Mucosa of rectum (tissue), 2 donors: ENCODE results near the gene F11R.

Source experiments
- H3K27ac ChIP-seq, 2 donors: one replicate each; pipeline ENCODE4 v1.7.0; 2013; ENCODE audit warnings: inconsistent platforms in 2 of 2, low read depth in 2 of 2, low read length in 2 of 2
- H3K27me3 ChIP-seq, 2 donors: one replicate each; pipeline ENCODE4 v1.7.0; 2013; ENCODE audit warnings: low read length in 2 of 2; ENCODE audit not compliant: control insufficient read depth in 2 of 2, insufficient read depth in 2 of 2
- H3K36me3 ChIP-seq, 2 donors: one replicate each; pipeline ENCODE4 v1.7.0; 2013; ENCODE audit warnings: low read length in 2 of 2; ENCODE audit not compliant: control insufficient read depth in 2 of 2, insufficient read depth in 2 of 2
- H3K4me1 ChIP-seq, 2 donors: one replicate each; pipeline ENCODE4 v1.7.0; 2013; ENCODE audit warnings: low read length in 2 of 2, mild to moderate bottlenecking in 1 of 2; ENCODE audit not compliant: control insufficient read depth in 2 of 2, insufficient read depth in 2 of 2
- H3K4me3 ChIP-seq, 2 donors: one replicate each; pipeline ENCODE4 v1.7.0; 2013; ENCODE audit warnings: low read length in 2 of 2
- H3K9ac ChIP-seq, 2 donors: one replicate each; pipeline ENCODE4 v1.7.0; 2013; ENCODE audit warnings: low read length in 2 of 2, low read depth in 1 of 2, mild to moderate bottlenecking in 1 of 2
- H3K9me3 ChIP-seq, 2 donors: one replicate each; pipeline ENCODE4 v1.7.0; 2013; ENCODE audit warnings: low read length in 2 of 2; ENCODE audit not compliant: control insufficient read depth in 2 of 2
- donor health status: healthy.
- donor health status: Normal muscosa, but diverticular disease.

F11R gene

GRCh38 chr1:160978510-160978927 lies 42.4 kb downstream of the F11R start:
- Histone ChIP-seq H3K36me3 (no peaks in the 10 kb centered on the region), H3K9ac (no peak overlapping the region), H3K27me3 (peaks cover 0 to 4% of the 10 kb centered on the region in 2 donors), H3K4me1 (peaks cover 0 to 2% of the 10 kb centered on the region in 2 donors), H3K9me3 (no peaks in the 10 kb centered on the region), H3K27ac (no peak overlapping the region), H3K4me3 (no peak overlapping the region)

- H3K27me3 ChIP-seq = no peaks in the 10 kb centered on the region
- H3K4me3 ChIP-seq = no peak overlapping the region
- no peak overlapping the region for H3K27ac ChIP-seq
- H3K4me1 ChIP-seq = peaks cover 0 to 2% of the 10 kb centered on the region in 2 donors
- no peak overlapping the region for H3K9ac ChIP-seq
- H3K36me3 ChIP-seq = no peaks in the 10 kb centered on the region
- H3K9me3 ChIP-seq = no peaks in the 10 kb centered on the region
Measured at GRCh38 chr1:160975026-160975425, 45.9 kb downstream of the F11R start.

- Histone ChIP-seq H3K27me3 (no peaks in the 10 kb centered on the region), H3K27ac (no peak overlapping the region), H3K4me1 (no peaks in the 10 kb centered on the region), H3K4me3 (no peak overlapping the region), H3K9ac (no peak overlapping the region), H3K36me3 (no peaks in the 10 kb centered on the region), H3K9me3 (no peaks in the 10 kb centered on the region)
Measured at GRCh38 chr1:160973491-160973890, 47.5 kb downstream of the F11R start.

- Histone ChIP-seq H3K4me3 (no peak overlapping the region), H3K4me1 (no peaks in the 10 kb centered on the region), H3K27me3 (no peaks in the 10 kb centered on the region), H3K9me3 (no peaks in the 10 kb centered on the region), H3K36me3 (no peaks in the 10 kb centered on the region), H3K27ac (no peak overlapping the region), H3K9ac (no peak overlapping the region)
Measured at GRCh38 chr1:160972939-160973338, 48.0 kb downstream of the F11R start.

GRCh38 chr1:160971618-160972056 lies 49.3 kb downstream of the F11R start:
- no peaks in the 10 kb centered on the region for H3K36me3 ChIP-seq
- no peak overlapping the region for H3K9ac ChIP-seq
- no peak overlapping the region for H3K27ac ChIP-seq
- no peaks in the 10 kb centered on the region for H3K27me3 ChIP-seq
- no peaks in the 10 kb centered on the region for H3K4me1 ChIP-seq
- no peaks in the 10 kb centered on the region for H3K9me3 ChIP-seq
- H3K4me3 ChIP-seq = no peak overlapping the region

DNA sequence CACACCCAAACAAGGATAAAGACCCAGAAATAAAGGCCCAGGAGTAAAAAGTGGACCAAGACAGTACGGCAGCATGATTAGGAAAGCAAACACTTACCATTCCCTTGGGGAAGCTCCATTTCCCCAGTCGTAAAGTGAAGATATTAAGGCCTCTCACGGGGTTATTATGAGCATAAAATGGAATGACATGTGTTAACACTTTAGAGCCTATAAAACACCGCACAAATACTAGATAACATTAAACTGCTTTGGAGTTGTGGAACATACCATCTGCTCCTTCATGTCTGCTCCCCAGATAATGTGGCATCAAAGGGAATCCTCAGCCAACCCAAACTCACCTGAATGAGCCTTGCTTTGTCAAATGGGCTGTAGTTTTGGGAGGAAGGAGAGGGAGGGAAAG lies 57.4 kb downstream of the F11R start:
- no peak overlapping the region for H3K4me3 ChIP-seq
- H3K27ac ChIP-seq = no peak overlapping the region
- no peaks in the 10 kb centered on the region for H3K9me3 ChIP-seq
- no peaks in the 10 kb centered on the region for H3K36me3 ChIP-seq
- no peak overlapping the region for H3K9ac ChIP-seq
- no peaks in the 10 kb centered on the region for H3K27me3 ChIP-seq
- no peaks in the 10 kb centered on the region for H3K4me1 ChIP-seq

DNA sequence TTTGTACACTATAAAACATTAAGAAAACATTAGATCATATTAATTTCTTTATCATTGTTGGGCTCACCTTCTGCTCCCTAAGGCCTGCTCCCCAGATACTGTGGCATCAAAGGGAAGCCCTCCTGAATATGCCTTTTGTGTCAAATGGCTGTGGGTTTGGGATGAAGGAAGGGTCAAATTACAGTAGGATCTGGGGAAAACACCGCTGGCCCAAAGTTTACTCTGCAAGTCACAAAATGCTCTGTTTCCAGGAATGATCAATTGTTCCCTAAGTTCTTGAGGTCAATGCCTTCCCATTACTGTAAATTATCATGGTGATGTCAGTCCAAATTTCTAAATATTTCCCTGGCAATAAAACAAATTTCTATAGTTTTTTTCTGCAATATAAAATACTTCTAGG lies 59.5 kb downstream of the F11R start:
- Histone ChIP-seq H3K4me1 (no peaks in the 10 kb centered on the region), H3K9ac (no peak overlapping the region), H3K36me3 (no peaks in the 10 kb centered on the region), H3K27me3 (peaks cover 0 to 3% of the 10 kb centered on the region in 2 donors), H3K4me3 (no peak overlapping the region), H3K27ac (no peak overlapping the region), H3K9me3 (no peaks in the 10 kb centered on the region)

DNA sequence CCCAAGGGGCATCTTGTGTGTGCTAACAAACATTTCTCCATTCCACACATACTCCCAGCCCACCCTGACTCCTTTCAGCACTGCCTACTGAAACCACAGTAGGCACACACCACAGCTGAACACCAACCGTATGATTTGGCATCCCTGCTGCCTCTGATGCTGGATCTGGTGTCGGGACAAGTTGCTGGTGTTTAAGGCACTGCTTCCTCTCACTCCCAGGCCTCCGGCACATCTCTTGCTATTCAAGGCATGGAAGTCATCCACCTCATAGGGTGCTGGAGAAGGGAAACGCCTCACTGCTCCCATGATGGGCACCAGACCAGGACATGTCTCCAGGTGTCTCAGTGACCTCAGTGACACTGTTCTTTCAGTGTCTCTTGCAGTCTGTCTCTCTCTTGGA lies 64.0 kb downstream of the F11R start:
- no peak overlapping the region for H3K4me3 ChIP-seq
- no peak overlapping the region for H3K27ac ChIP-seq
- H3K9me3 ChIP-seq = no peaks in the 10 kb centered on the region
- H3K4me1 ChIP-seq = no peaks in the 10 kb centered on the region
- H3K9ac ChIP-seq = no peak overlapping the region
- H3K36me3 ChIP-seq = no peaks in the 10 kb centered on the region
- peaks cover 0 to 3% of the 10 kb centered on the region in 2 donors for H3K27me3 ChIP-seq

- H3K27ac ChIP-seq = no peak within 1 kb of the TSS
- no peaks in the 10 kb centered on the region for H3K4me1 ChIP-seq
Measured at GRCh38 chr1:160954158-160955104, 66.5 kb downstream of the F11R start, which contains the start of gene ITLN2. Gene ITLN2 (minus strand): TSS chr1:160954809. CDS start chr1:160954741, 68 bp downstream.

GRCh38 chr1:160953030-160953429 lies 67.9 kb downstream of the F11R start:
- no peak overlapping the region for H3K9ac ChIP-seq
- no peaks in the 10 kb centered on the region for H3K36me3 ChIP-seq
- H3K27ac ChIP-seq = no peak overlapping the region

More at GRCh38 chr1:160954158-160955104, 66.5 kb downstream of the F11R start, which contains the start of gene ITLN2:
- Histone ChIP-seq H3K9ac (peak within 1 kb of the TSS in 1 of 2 donors; percentile 1), H3K27me3 (peaks cover 0 to 3% of the 10 kb centered on the region in 2 donors), H3K9me3 (no peaks in the 10 kb centered on the region), H3K4me3 (no peak within 1 kb of the TSS), H3K36me3 (no peaks in the 10 kb centered on the region)

More at GRCh38 chr1:160953030-160953429, 67.9 kb downstream of the F11R start:
- Histone ChIP-seq H3K4me3 (no peak overlapping the region), H3K4me1 (no peaks in the 10 kb centered on the region), H3K27me3 (peaks cover 0 to 3% of the 10 kb centered on the region in 2 donors), H3K9me3 (no peaks in the 10 kb centered on the region)
